Left ventricle myocardium superior (tissue), 1 donor: ENCODE measurements around the gene NCOR2. TPM values are rescaled to one million over a fixed set of nuclear protein-coding genes. Genes with fewer than 3 reads are reported as not detected.

ENCODE experiments used
- ATAC-seq: fragments of 200-7000 bp; cut with Tn5 transposase; one replicate; pipeline ENCODE4 v1.9.1; 2020; ENCODE audit warnings: mild to moderate bottlenecking, moderate library complexity
- DNase-seq: peaks from one replicate; pipeline ENCODE4 v3.0.0-alpha.2; 2020
- intact Hi-C: fragments of 100-400 bp; cut with micrococcal nuclease; formaldehyde crosslinking; loops from one replicate; pipeline ENCODE4 v1.11.0; 2022
- long read RNA-seq: library from polyadenylated mRNA; unstranded; transcript quantifications from one replicate; pipeline ENCODE4 v2.0.0, GENCODE V29; 2021
- total RNA-seq: library from RNA; stranded (reverse); fragmentation: NEBNext Ultra II Directional; extraction: Animal tissue kit (Norgen Biotek cat#: 25700); gene quantifications from one replicate; pipeline ENCODE4 v1.2.1, GENCODE V29; 2021
- donor health status: DM: no; HTN: yes; CAD: no; lungs with severe emphysema.

NCOR2 gene
- 142 TPM for total RNA-seq
- long read RNA-seq, partial matches to known transcripts, result 55 of 104 reads
- long read RNA-seq, other reads (novel, unspliced or antisense), result 49 of 104 reads

DNA sequence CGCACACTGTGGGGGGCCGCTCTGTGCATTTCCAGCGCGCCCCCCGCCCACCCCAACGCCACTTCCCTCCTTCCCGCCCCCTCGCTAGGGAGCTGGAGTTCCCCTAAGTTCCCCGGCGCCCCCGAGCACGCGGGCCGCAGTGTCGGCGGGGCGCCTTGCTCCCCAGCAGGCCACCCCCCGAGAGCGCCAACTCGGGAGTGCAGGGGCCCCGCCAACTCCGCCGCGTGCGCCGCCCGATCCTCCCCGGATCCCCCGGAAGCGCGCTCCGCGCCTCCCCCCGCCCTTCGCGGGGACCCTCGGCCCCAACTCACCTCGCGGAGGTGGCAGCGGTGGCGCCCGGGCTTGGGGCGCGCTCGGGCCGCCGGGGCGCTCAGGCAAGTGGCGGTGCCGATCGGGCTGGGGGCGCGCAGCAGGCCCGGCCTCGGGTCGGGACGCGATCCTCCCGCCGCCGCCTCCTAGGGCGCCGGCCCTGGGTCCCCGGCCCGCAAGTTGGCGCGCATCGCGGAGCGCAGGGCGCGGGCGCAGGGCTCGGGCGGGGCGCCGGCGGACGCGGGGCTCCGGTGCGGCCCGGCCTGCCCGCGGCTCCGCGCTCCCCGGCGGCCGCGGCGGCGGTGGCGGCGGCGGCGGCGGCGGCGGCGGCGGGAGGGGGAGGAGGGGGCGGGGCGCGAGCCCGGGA, at the start of gene NCOR2:
Gene NCOR2 (minus strand): TSS at position 616 of the 676 bp plus-strand sequence. CDS start 72,361 bp downstream, outside the sequence.
- intact Hi-C loops, result loop anchor here (5.0 kb wide), 1 partner anchor 200 kb away; no protein-coding TSS in a partner anchor
- peak; percentile 1 for ATAC-seq
- peak; percentile 61 for DNase-seq

DNA sequence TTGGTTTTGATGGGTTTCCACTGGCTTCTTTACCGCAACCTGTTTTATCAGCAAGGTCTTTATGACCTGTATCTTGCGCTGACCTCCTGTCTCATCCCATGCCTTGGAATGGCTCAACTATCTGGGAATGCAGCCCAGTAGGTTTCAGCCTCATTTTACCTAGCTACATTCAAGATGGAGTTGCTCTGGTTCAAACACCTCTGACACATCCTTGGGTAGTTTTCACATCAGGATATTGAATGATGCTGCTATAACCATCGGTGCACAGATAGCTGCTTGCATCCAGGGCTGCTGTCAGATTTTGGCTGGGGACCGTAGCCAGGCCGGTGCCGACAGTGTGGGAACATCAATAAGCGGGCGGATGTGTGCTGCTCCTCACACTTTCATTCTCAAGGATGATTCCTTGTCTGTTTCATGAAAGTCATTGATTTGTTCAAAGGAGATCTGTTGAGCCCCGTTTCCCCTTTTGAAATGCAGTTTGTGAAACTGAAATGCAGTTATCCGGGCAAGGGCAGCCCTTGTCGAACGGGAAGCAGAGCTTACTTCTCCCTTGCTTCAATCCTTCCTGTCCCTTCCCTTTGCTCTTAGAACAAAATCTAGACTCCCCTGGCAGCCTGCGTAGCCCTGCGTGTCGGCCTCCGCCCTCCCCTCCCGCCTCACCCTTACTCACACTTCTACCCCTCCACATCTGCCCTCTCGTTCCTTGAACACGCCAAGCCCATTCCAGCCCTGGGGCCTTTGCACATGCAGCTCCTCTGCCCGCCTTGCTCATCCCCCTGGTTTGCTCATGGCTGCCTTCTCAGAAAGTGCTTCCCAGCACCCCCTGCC, 49.2 kb upstream of the NCOR2 start:
- intact Hi-C loops, result no loop called here
- DNase-seq, result no peak
- ATAC-seq, result no peak

GRCh38 chr12:124614512-124615292, 47.3 kb upstream of the NCOR2 start:
- intact Hi-C loops, result no loop called here
- DNase-seq (no peak), ATAC-seq (no peak)

DNA sequence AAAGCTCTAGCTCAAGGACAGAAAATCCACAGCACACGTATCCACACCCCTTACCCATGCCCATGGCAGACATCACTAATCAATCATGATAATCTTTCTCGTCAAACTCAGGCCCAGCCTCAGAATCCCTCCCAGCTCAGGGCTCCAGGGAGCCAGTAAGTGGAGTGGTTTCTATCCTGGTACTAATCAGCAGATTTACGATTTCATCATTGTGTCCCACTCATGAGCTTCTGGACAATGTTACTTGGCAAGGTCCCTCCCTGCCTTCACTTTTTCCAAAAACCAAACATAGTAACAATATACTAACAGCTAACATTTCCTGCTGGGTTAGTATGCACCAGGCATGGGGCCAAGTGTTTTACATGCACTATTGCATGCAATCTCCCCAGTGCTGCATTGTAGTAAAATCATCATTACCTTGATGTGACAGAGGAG, 45.8 kb upstream of the NCOR2 start:
- ATAC-seq (no peak), DNase-seq (no peak)
- intact Hi-C loops, result no loop called here

- ATAC-seq (no peak), DNase-seq (no peak)
- intact Hi-C loops, result no loop called here
These were observed 44.9 kb upstream of the NCOR2 start for GRCh38 chr12:124612410-124612680.

- ATAC-seq, result no peak
- intact Hi-C loops, result no loop called here
- DNase-seq, result no peak
These were observed 44.4 kb upstream of the NCOR2 start for GRCh38 chr12:124611559-124612409.

GRCh38 chr12:124610629-124611558, 43.5 kb upstream of the NCOR2 start:
- ATAC-seq (no peak), DNase-seq (no peak)
- intact Hi-C loops, result no loop called here

DNA sequence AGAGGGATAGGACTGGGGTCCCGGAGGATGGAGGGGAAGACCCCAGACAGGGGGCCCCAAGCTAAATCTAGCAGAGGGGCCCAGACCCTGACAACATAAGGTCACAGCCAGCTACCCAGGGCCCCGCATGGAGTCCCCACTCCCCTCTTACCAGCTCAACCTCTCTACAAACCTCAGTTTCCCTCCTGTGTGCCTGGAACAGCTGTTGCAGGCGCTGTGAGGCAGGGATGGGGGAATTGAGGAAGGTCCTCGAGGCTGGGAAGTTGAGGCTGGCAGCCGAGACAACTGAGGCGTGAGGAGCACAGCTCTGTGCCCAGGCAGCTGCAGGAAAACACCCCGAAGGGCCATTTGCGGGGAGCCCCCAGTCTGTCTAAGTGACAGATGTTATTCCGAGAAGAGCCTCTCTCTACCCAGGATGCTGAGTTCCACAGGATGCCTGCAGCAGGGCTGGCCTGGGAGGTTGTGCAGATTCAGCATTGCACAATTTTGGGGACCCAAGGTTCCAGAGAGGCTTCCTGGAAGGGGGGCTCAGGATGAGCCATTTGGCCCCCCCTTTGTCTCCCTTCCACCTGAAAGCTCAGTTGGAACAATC, 42.7 kb upstream of the NCOR2 start:
- intact Hi-C loops, result no loop called here
- ATAC-seq (no peak), DNase-seq (no peak)

- peak; percentile 86 for DNase-seq
- intact Hi-C loops, result no loop called here
- peak; percentile 82 for ATAC-seq
These were observed 41.9 kb upstream of the NCOR2 start for GRCh38 chr12:124609041-124609989.

GRCh38 chr12:124608450-124608870, 41.0 kb upstream of the NCOR2 start:
- no peak for DNase-seq
- intact Hi-C loops, result no loop called here
- no peak for ATAC-seq

DNA sequence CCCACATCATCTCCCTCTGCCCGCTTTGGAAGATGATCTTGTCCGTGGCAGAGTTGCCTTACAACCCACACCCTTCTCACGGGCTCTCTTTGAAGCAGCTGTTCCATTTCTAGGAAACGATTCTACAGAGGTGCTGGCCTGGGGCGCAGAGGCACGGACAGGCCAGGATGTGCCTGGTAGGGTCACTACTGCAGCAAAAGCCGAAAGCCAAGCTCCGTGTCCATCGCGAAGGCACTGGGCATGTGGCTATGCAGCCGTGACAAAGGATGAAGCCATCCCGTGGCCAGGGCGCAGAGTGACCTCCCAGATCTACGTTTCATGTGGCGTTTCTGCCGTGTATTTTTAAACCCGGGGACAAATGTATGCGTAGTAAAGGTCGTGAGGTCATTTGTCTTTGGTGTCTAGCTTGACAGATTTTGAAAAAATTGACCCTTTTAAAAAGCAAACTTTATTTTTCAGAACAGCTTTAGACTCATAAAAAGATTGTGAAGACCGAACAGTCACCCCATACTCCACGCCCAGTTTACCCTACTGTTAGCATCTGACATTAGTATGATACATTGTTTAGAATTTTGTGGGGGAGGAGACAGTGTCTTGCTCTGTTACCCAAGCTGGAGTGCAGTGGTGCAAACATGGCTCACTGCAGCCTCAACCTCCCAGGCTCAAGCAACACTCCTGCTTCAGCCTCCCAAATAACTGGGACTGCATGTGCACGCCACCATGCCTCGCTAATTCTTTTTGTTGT, 40.4 kb upstream of the NCOR2 start:
- DNase-seq, result no peak
- no peak for ATAC-seq
- intact Hi-C loops, result no loop called here

- DNase-seq (no peak), ATAC-seq (no peak)
- intact Hi-C loops, result no loop called here
These were observed 38.7 kb upstream of the NCOR2 start for GRCh38 chr12:124605883-124606774.

- no peak for ATAC-seq
- intact Hi-C loops, result no loop called here
- DNase-seq, result no peak
These were observed 37.9 kb upstream of the NCOR2 start for GRCh38 chr12:124605150-124605882.

GRCh38 chr12:124604264-124604680, 36.9 kb upstream of the NCOR2 start:
- intact Hi-C loops, result no loop called here
- ATAC-seq, result no peak
- no peak for DNase-seq
